Omental fat pad (tissue), 4 donors: Measurements from ENCODE around the gene KRT14. TPM values are rescaled to one million over a fixed set of nuclear protein-coding genes. Genes with fewer than 3 reads are reported as not detected.

Experiments used
- ATAC-seq: fragments of 150-250 bp; one replicate; pipeline ENCODE4 v1.9.1; 2016; ENCODE audit warnings: mild to moderate bottlenecking, moderate library complexity; ENCODE audit not compliant: low FRiP score
- DNase-seq: peaks from one replicate; pipeline ENCODE4 v3.0.0-alpha.2; 2019; ENCODE audit warnings: low spot score
- total RNA-seq, 4 donors: library from RNA; depleted of rRNA; stranded (reverse); fragments of >200 nt; gene quantifications; one replicate each; pipeline ENCODE4 v1.1.0, GENCODE V29; 2016
- TF ChIP-seq, protein P1 (sequence below), 3 donors: fragments of 450-650 bp; IDR thresholded peaks; one replicate each; pipeline ENCODE4 v1.5.1; 2016 to 2017; ENCODE audit warnings: antibody characterized with exemption in 3 of 3, mild to moderate bottlenecking in 3 of 3, moderate library complexity in 2 of 3

KRT14 gene
- total RNA-seq, 4 donors from 2014 or later, result 0.56 to 4.0 (median 3.0) TPM; not detected in 1

DNA sequence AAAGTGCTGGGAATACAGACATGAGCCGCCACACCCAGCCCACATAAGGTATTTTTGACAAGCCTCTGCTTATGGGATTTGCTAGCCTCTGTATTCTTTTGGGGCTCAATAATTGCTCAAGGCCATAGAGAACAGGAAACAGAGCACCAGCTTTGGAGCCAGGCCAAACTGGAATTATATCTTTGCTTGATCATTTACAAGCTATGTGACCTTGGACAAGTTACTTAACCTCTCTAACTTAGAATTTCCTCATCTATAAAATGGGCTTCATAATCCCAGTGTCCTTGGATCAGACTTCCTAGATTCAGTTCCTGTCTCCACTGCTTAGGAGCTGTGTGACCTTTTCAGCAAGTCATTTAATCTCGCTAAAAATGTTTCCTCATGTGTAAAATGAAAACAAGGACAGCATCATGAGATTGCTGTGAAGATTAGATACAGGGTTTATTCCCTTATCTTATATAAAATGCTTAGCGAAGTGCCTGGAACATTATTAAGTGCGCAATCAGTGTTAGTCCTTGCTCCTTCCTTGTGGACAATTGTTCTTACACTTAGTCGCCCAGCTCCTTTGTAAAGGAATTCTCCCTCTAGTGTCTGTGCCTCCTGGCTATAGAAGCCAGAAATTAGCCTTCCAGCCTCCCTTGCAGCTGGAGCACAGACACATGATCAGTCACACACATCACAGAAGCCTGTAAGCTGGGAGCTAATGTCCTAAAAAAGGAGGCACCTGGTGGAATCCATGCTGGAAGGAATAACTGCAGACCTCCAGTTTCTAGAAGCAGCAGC, 31.4 kb downstream of the KRT14 start:
- ATAC-seq, result no peak
- TF ChIP-seq, protein P1, sequence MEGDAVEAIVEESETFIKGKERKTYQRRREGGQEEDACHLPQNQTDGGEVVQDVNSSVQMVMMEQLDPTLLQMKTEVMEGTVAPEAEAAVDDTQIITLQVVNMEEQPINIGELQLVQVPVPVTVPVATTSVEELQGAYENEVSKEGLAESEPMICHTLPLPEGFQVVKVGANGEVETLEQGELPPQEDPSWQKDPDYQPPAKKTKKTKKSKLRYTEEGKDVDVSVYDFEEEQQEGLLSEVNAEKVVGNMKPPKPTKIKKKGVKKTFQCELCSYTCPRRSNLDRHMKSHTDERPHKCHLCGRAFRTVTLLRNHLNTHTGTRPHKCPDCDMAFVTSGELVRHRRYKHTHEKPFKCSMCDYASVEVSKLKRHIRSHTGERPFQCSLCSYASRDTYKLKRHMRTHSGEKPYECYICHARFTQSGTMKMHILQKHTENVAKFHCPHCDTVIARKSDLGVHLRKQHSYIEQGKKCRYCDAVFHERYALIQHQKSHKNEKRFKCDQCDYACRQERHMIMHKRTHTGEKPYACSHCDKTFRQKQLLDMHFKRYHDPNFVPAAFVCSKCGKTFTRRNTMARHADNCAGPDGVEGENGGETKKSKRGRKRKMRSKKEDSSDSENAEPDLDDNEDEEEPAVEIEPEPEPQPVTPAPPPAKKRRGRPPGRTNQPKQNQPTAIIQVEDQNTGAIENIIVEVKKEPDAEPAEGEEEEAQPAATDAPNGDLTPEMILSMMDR (IDR thresholded peaks at IDR 0.05), result no peak
- DNase-seq, result no peak

DNA sequence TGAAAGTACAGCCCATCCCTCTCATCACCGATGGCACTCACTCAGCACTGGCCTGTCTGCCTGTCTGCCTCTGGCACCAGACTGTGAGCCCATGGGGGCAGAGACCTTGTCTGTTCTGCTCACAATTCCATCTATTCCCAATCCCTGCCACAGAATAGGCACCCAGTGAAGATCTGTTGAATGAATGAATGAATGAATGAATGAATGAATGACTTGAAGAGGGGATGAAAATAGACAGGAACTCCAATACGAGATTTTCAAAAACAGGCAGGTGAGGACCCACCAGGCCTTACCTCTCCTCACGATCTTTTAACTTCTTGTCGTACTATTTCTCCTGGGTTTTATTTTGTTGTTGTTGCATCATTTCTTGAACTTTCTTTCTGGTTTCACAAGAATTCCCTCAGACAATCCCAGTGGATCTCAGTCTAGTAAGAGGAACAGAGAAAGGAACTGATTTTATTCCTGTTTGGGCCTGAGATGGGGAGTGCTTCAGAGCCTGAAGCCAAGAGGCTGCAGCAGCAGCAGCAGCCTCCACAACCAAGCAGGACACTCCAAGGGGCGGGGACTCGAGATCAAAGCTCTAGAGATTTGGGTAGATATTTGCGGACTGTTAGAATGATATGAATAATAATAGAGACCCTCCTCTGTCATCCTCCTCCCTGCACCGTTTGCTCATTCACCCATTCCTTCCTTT, 32.6 kb downstream of the KRT14 start:
- ATAC-seq (no peak), DNase-seq (no peak)
- TF ChIP-seq, protein P1 (IDR thresholded peaks at IDR 0.05), result no peak

DNA sequence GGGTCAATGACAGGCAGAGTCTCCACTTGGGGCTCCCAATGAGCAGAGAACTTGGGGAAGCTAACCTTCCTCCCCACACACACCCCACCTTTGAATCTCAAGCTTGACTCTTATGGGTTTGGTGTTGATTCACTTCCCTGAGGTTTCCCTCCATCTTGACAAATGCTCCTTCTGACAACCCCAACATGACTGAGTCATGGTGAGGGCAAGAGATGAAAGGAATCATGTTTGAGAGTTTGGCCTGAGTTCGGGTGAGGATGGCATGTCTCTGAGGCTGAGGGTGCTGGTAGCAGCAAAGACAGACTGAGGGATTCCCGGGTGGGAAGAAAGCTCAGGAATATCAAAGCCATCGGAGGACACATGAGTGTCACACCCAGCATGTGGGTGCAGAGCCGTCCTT, 33.5 kb downstream of the KRT14 start:
- no peak for DNase-seq
- TF ChIP-seq, protein P1 (IDR thresholded peaks at IDR 0.05), result no peak
- no peak for ATAC-seq

DNA sequence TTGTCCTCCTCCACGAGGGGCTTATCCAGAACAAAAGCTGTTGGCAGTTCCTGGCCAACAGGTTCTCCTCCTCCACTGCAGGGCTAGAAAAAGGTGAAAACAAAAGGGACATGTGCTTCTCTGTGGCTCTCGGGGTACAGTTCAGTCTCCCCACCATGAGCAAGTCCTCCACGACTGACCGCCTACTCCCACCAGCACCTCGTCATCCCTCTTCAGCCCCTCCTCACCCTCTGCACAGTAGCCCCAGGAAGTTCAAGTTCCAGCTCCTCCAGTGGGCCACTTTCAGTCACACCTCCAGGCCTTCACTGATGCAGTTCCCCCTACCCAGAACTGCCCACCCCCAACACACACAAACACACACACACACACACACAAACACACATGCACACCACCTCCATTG, 34.2 kb downstream of the KRT14 start:
- no peak for DNase-seq
- no peak for ATAC-seq
- TF ChIP-seq, protein P1 (IDR thresholded peaks at IDR 0.05), result no peak

DNA sequence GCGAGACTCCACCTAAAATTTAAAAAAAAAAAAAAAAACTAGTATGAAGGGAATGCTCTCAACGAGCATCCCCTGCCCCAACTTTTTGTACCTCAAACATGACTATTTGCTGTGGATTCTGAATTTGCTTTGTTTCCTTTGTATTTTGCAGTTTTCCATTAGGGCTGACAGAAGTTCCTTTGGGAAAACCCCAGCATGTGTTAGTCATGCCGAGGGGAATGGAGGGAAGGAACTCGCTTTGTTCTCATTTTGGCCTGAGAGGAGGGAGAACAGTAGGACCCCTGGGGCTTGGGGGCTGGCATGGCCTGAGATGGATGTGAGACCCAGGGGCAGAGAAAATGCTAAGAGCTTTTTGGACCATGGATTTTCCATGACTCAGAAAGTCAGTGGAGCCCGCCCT, 35.3 kb downstream of the KRT14 start:
- no peak for ATAC-seq
- no peak for DNase-seq
- TF ChIP-seq, protein P1 (IDR thresholded peaks at IDR 0.05), result no peak

DNA sequence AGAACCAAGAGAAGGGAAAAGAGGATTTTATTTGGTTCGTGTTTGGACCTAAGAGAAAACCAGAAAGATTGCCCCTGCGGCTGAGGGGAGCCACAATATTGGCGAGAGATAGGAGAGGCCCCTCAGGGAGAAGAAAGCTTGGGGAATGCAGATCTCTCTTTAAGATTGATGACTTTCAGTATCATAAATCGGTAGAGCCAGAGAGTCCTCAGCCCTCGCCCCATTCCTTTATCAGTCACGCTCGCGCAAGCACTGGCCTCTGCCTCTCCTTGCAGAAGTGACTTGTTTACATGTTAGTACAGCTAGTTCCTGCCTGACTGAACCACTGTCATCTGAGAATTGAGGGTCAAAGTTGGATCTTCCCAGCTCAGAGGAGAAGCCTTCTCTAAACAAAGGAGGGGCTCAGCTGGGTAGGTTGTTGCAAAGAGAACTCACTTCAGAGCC, 37.1 kb downstream of the KRT14 start:
- TF ChIP-seq, protein P1 (IDR thresholded peaks at IDR 0.05), result no peak
- no peak for ATAC-seq
- no peak for DNase-seq
